Type B pancreatic cell (in vitro differentiated cells): ENCODE results near the gene COLEC12. TPM values are rescaled to one million over a fixed set of nuclear protein-coding genes. Genes with fewer than 3 reads are reported as not detected.

ENCODE experiments used
- DNase-seq: peaks from one replicate; pipeline ENCODE4 v3.0.0; 2021; ENCODE audit warnings: mixed read lengths; ENCODE audit not compliant: unreplicated experiment; ENCODE audit errors: extremely low spot score
- H3K27ac Mint-ChIP-seq: 2 replicates; pipeline ENCODE4 v1.8.0; 2021; ENCODE audit warnings: mild to moderate bottlenecking, mixed read lengths
- H3K27me3 Mint-ChIP-seq: 2 replicates; pipeline ENCODE4 v1.8.0; 2021; ENCODE audit warnings: mixed read lengths
- H3K36me3 Mint-ChIP-seq: 2 replicates; pipeline ENCODE4 v1.8.0; 2021; ENCODE audit warnings: mixed read lengths
- H3K4me1 Mint-ChIP-seq: one replicate; pipeline ENCODE4 v1.8.0; 2021; ENCODE audit warnings: mixed read lengths; ENCODE audit not compliant: unreplicated experiment
- H3K4me3 Mint-ChIP-seq: 2 replicates; pipeline ENCODE4 v1.8.0; 2021; ENCODE audit warnings: mild to moderate bottlenecking, mixed read lengths
- H3K9me3 Mint-ChIP-seq: 2 replicates; pipeline ENCODE4 v1.8.0; 2021; ENCODE audit warnings: mixed read lengths
- CTCF ChIP-seq: fragments of 200-600 bp; sonication (generic); conservative IDR thresholded peaks from 2 replicates; pipeline ENCODE4 v1.5.0; 2021; ENCODE audit warnings: antibody characterized with exemption, mild to moderate bottlenecking
- total RNA-seq: library from RNA; stranded (reverse); gene quantifications from 2 replicates; pipeline ENCODE4 v1.2.1, GENCODE V29; 2021; ENCODE audit warnings: low replicate concordance

Gene COLEC12
- total RNA-seq, 1 donor from 2014 or later: 61.3 TPM

GRCh38 chr18:490624-491023 lies 9.9 kb downstream of the COLEC12 start:
- Mint-ChIP-seq H3K9me3 (peaks cover 6% of the 10 kb centered on the region), H3K4me1 (peaks cover 38% of the 10 kb centered on the region), H3K27ac (no peak overlapping the region), H3K27me3 (peaks cover 8% of the 10 kb centered on the region), H3K4me3 (no peak overlapping the region), H3K36me3 (peaks cover 8% of the 10 kb centered on the region)
- DNase-seq: no peak
- TF ChIP-seq CTCF: no peak

DNA sequence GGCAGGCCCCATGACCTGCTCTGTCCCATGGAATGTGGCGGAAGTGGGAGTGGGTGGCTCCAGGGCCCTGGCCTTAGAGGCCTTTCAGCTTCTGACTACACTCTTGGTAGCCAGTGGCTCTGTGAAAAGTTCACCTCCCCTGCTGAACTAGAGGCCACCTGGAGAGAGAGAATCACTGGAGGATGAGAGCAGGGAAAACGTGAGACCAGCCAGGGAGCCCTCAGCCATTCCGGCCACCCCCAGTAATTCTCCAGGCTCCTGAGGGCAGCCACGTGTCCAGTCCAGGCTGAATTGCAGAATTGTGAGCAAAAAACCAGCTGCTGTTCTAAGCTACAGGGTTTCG lies 10.5 kb downstream of the COLEC12 start:
- peaks cover 4% of the 10 kb centered on the region for H3K27me3 Mint-ChIP-seq
- H3K4me1 Mint-ChIP-seq: peaks cover 34% of the 10 kb centered on the region
- no peak overlapping the region for H3K4me3 Mint-ChIP-seq
- no peak overlapping the region for H3K27ac Mint-ChIP-seq
- H3K36me3 Mint-ChIP-seq: peaks cover 8% of the 10 kb centered on the region
- peaks cover 6% of the 10 kb centered on the region for H3K9me3 Mint-ChIP-seq
- DNase-seq: no peak
- TF ChIP-seq CTCF: no peak

GRCh38 chr18:489244-490023 lies 11.1 kb downstream of the COLEC12 start:
- Mint-ChIP-seq H3K9me3 (peaks cover 6% of the 10 kb centered on the region), H3K27me3 (peaks cover 3% of the 10 kb centered on the region), H3K4me1 (peaks cover 31% of the 10 kb centered on the region), H3K27ac (no peak overlapping the region), H3K4me3 (no peak overlapping the region), H3K36me3 (peaks cover 8% of the 10 kb centered on the region)
- no peak for DNase-seq
- no peak for TF ChIP-seq CTCF

DNA sequence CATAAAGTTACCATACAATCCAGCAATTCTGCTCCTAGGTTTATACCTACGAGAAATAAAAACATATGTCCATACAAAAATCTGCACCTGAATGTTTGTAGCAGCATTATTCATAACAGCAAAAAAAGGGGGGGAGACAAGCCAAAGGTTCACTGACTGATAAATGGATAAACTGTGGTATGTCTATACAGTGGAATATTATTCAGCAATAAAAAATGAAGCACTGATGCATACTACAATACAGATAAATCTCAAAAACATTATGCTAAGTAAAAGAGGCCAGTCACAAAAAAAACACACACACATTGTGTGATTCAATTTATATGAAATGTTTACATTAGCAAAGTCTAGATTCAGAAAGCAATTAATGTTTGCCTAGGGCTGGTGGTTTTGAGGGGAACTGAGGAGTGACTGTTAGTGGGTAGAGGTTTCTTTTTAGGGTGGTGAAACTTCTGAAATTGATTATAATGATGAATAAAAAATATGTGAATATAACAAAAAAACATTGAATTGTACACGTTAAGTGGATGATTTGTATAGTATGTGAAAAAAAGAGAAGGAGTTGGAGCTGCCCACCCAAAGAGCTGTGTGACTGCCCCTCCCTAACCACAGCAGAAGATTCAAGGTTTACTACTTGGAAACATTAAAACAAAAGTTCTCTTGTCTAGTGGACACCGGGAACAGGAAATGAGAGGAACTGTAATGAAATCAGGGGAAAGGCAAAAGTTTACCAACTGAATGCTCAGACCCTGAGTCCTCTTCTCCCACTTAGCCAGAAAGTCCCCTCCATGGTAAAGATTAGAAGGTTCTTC lies 13.4 kb downstream of the COLEC12 start:
- Mint-ChIP-seq H3K9me3 (peaks cover 6% of the 10 kb centered on the region), H3K27ac (no peak overlapping the region), H3K36me3 (peaks cover 8% of the 10 kb centered on the region), H3K4me3 (no peak overlapping the region), H3K4me1 (peaks cover 19% of the 10 kb centered on the region), H3K27me3 (no peaks in the 10 kb centered on the region)
- TF ChIP-seq CTCF: no peak
- no peak for DNase-seq

GRCh38 chr18:484749-485464 lies 15.6 kb downstream of the COLEC12 start:
- Mint-ChIP-seq H3K9me3 (peaks cover 6% of the 10 kb centered on the region), H3K4me1 (peaks cover 13% of the 10 kb centered on the region), H3K4me3 (no peak overlapping the region), H3K36me3 (peaks cover 8% of the 10 kb centered on the region), H3K27me3 (no peaks in the 10 kb centered on the region), H3K27ac (no peak overlapping the region)
- DNase-seq: no peak
- TF ChIP-seq CTCF: no peak
